Activated CD8-positive, alpha-beta memory T cell treated with anti-CD3 and anti-CD28 coated beads for 1 hour (primary cell): ENCODE data around the gene U2AF1L4.
A peak's percentile ranks its signal among the peaks of the same experiment; 100 is the strongest.

Experiments used
- DNase-seq, 2 donors: peaks; one replicate each; pipeline ENCODE4 v3.0.0-alpha.2; 2020; ENCODE audit warnings: low read depth in 1 of 2; ENCODE audit errors: extremely low read depth in 1 of 2

U2AF1L4 gene

GRCh38 chr19:35757749-35758608 lies 12.8 kb upstream of the U2AF1L4 start, which contains the start of gene PROSER3:
Gene PROSER3 (plus strand): TSS chr19:35758176. CDS start chr19:35758216, 40 bp downstream.
- peak; percentile 94 to 96 for DNase-seq

GRCh38 chr19:35757231-35757748 lies 12.1 kb upstream of the U2AF1L4 start:
- no peak for DNase-seq

- no peak for DNase-seq
These were observed 11.4 kb upstream of the U2AF1L4 start, which contains the start of gene HSPB6 for GRCh38 chr19:35756377-35757230. Gene HSPB6 (minus strand): TSS chr19:35757029. CDS start chr19:35757008, 21 bp downstream.

GRCh38 chr19:35755550-35756376 lies 10.5 kb upstream of the U2AF1L4 start:
- no peak for DNase-seq

GRCh38 chr19:35755131-35755549 lies 9.9 kb upstream of the U2AF1L4 start:
- DNase-seq, result no peak

GRCh38 chr19:35754370-35755130 lies 9.3 kb upstream of the U2AF1L4 start:
- no peak for DNase-seq

GRCh38 chr19:35753634-35754369 lies 8.6 kb upstream of the U2AF1L4 start:
- no peak for DNase-seq

- no peak for DNase-seq
These were observed 7.6 kb upstream of the U2AF1L4 start for GRCh38 chr19:35752746-35753350.

GRCh38 chr19:35751839-35752745 lies 6.9 kb upstream of the U2AF1L4 start:
- no peak for DNase-seq

- DNase-seq, result no peak
These were observed 4.9 kb upstream of the U2AF1L4 start for GRCh38 chr19:35750167-35750566.

GRCh38 chr19:35748106-35749020 lies 3.1 kb upstream of the U2AF1L4 start, which contains the start of gene LIN37:
Gene LIN37 (plus strand): TSS chr19:35748576. CDS start chr19:35748725, 149 bp downstream.
- peak; percentile 95 to 96 for DNase-seq

GRCh38 chr19:35746531-35746930 lies 1.3 kb upstream of the U2AF1L4 start:
- no peak for DNase-seq

- no peak for DNase-seq
These were observed 857 bp upstream of the U2AF1L4 start for GRCh38 chr19:35746087-35746462.

- peak; percentile 84 to 85 for DNase-seq
These were observed 539 bp downstream of the U2AF1L4 start for GRCh38 chr19:35744430-35745327.

GRCh38 chr19:35743640-35744429 lies 1.4 kb downstream of the U2AF1L4 start:
- DNase-seq, result no peak
